ENCODE results near the gene FADS2. TPM values are rescaled to one million over a fixed set of nuclear protein-coding genes. Genes with fewer than 3 reads are reported as not detected.

FADS2 gene
- total RNA-seq, 1 experiment from 2014 or later = 19.2 TPM

GRCh38 chr11:61791737-61792309 is 36.3 kb upstream of the FADS2 start:
- TSS peak; percentile 87 for BruUV-seq (replicated peaks)
- Mint-ChIP-seq H3K4me1 (ENCODE audit: low read depth, unreplicated experiment) (peaks cover 36% of the 10 kb centered on the region), H3K27me3 (ENCODE audit: unreplicated experiment) (no peaks in the 10 kb centered on the region), H3K4me3 (ENCODE audit: low read depth, unreplicated experiment) (peak overlapping the region; percentile 93), H3K36me3 (ENCODE audit: insufficient read depth, unreplicated experiment) (peaks cover 69% of the 10 kb centered on the region), H3K9me3 (ENCODE audit: low read depth, unreplicated experiment) (no peaks in the 10 kb centered on the region), H3K27ac (ENCODE audit: unreplicated experiment) (peak overlapping the region; percentile 99)
- DNase-seq = peak; percentile 74
- intact Hi-C loops (cut with micrococcal nuclease; ENCODE audit: unreplicated experiment) = loop anchor here (10.0 kb wide), 2 partner anchors 103 to 153 kb away; partner anchors contain the start of gene FADS3
- CTCF ChIA-PET = interaction anchor here (0.9 to 1.6 kb wide), 4 partner anchors 35 to 290 kb away, joined by 3 to 15 read pairs (median 4); no protein-coding TSS in a partner anchor
- TF ChIP-seq CTCF (IDR thresholded peaks at IDR 0.05; ENCODE audit: unreplicated experiment) = no peak

DNA sequence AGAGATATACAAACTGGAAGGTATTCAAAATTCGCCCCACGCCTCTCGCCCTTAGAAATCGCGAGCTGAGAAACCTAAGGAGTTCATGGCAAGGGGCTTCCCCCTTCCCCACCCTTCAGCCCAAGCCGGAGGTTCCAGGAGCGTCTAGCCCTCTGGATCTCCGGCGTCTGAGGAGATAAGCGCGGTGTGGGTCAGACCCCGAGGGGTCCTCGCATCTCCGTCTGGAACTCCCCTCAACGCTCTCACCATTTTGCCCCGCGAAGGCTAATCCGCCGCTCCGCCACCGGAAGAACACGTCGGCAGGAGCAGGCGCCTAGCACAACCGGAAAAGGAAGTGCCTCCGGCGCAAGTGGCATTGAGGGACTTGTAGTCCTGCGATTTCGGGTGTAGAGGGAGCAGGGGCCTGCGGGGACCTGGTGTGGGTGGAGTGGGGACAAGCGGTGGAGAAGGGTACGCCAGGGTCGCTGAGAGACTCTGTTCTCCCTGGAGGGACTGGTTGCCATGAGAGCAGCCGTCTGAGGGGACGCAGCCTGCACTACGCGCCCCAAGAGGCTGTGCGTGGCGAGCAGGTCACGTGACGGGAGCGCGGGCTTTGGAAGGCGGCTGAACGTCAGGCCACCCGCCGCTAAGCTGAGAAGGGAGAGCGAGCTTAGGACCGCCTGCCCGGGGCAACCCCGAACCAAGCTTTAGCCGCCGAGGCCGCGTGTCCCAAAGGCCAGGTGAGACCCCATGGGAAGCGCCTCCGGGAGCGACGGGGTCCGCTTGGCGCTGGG is 35.6 kb upstream of the FADS2 start, which contains the start of the genes FEN1 and TMEM258:
TSS of gene FEN1 (plus strand) at position 602 of the 773 bp plus-strand sequence. CDS start 2,451 bp downstream, outside the sequence.
TSS of gene TMEM258 (minus strand) at position 290 of the 773 bp plus-strand sequence. CDS start at position 249, 41 bp downstream.
- TF ChIP-seq CTCF (IDR thresholded peaks at IDR 0.05; ENCODE audit: unreplicated experiment) = no peak
- intact Hi-C loops (cut with micrococcal nuclease; ENCODE audit: unreplicated experiment) = loop anchor here (10.0 kb wide), 2 partner anchors 102 to 152 kb away; partner anchors contain the start of gene FADS3
- peaks cover 36% of the 10 kb centered on the region for H3K4me1 Mint-ChIP-seq (ENCODE audit: low read depth, unreplicated experiment)
- peak within 1 kb of the TSS; percentile 99 for H3K27ac Mint-ChIP-seq (ENCODE audit: unreplicated experiment)
- peaks cover 68% of the 10 kb centered on the region for H3K36me3 Mint-ChIP-seq (ENCODE audit: insufficient read depth, unreplicated experiment)
- DNase-seq = peak; percentile 90
- no peaks in the 10 kb centered on the region for H3K27me3 Mint-ChIP-seq (ENCODE audit: unreplicated experiment)
- H3K9me3 Mint-ChIP-seq (ENCODE audit: low read depth, unreplicated experiment) = no peaks in the 10 kb centered on the region
- no TSS peak for BruUV-seq (replicated peaks)
- CTCF ChIA-PET = interaction anchor here (0.9 to 1.6 kb wide), 6 partner anchors 22 to 290 kb away, joined by 3 to 15 read pairs (median 4); partner anchors contain the start of gene FADS1
- peak within 1 kb of the TSS; percentile 93 for H3K4me3 Mint-ChIP-seq (ENCODE audit: low read depth, unreplicated experiment)

GRCh38 chr11:61793083-61793828 is 34.8 kb upstream of the FADS2 start:
- Mint-ChIP-seq H3K36me3 (ENCODE audit: insufficient read depth, unreplicated experiment) (peaks cover 70% of the 10 kb centered on the region), H3K27me3 (ENCODE audit: unreplicated experiment) (no peaks in the 10 kb centered on the region)
- CTCF ChIA-PET = interaction anchor here (1.0 to 1.6 kb wide), 4 partner anchors 22 to 40 kb away, joined by 3 to 15 read pairs (median 4); partner anchors contain the start of gene FADS1

More at GRCh38 chr11:61793083-61793828, 34.8 kb upstream of the FADS2 start:
- intact Hi-C loops (cut with micrococcal nuclease; ENCODE audit: unreplicated experiment) = loop anchor here (10.0 kb wide), 2 partner anchors 102 to 152 kb away; partner anchors contain the start of gene FADS3
- no peak for TF ChIP-seq CTCF (IDR thresholded peaks at IDR 0.05; ENCODE audit: unreplicated experiment)
- BruUV-seq (replicated peaks) = TSS peak; percentile 71
- Mint-ChIP-seq H3K4me3 (ENCODE audit: low read depth, unreplicated experiment) (peak overlapping the region; percentile 93), H3K27ac (ENCODE audit: unreplicated experiment) (peak overlapping the region; percentile 99), H3K4me1 (ENCODE audit: low read depth, unreplicated experiment) (peaks cover 36% of the 10 kb centered on the region), H3K9me3 (ENCODE audit: low read depth, unreplicated experiment) (no peaks in the 10 kb centered on the region)
- DNase-seq = no peak

All from Calu3 (cell line).